ENCODE measurements around the gene PKP3.

Gene PKP3

GRCh38 chr11:440065-441042, 46.3 kb downstream of the PKP3 start:
- Histone ChIP-seq H4K20me1 (ENCODE audit: low read depth, low read length) (no peaks in the 10 kb centered on the region), H3K27me3 (ENCODE audit: low read length) (no peaks in the 10 kb centered on the region), H3K79me2 (ENCODE audit: insufficient read depth, low read length) (no peaks in the 10 kb centered on the region), H3K4me2 (ENCODE audit: low read depth, low read length, poor library complexity, severe bottlenecking) (no peak overlapping the region), H3K9ac (ENCODE audit: low read length) (no peak overlapping the region; the same call in 1 of the 2 replicates), H3K36me3 (ENCODE audit: low read length) (no peaks in the 10 kb centered on the region), H3F3A (ENCODE audit: insufficient read depth) (peaks cover 4% of the 10 kb centered on the region; the same call in 1 of the 2 replicates), H3K4me3 (ENCODE audit: insufficient read depth, low read length, poor library complexity, severe bottlenecking) (no peak overlapping the region), H3K9me2 (replicated peaks; ENCODE audit: insufficient read depth, low read length) (no peaks in the 10 kb centered on the region), H3K27ac (ENCODE audit: low read depth, low read length) (no peak overlapping the region), H3K9me3 (ENCODE audit: insufficient read depth, low read length) (no peaks in the 10 kb centered on the region), H2AFZ (ENCODE audit: low read depth, low read length, severe bottlenecking) (no peak overlapping the region)
- TF ChIP-seq CTCF (IDR thresholded peaks at IDR 0.05; ENCODE audit: insufficient read depth, low read length, poor library complexity, severe bottlenecking) (no peak), EZH2phosphoT487 (conservative IDR thresholded peaks at IDR 0.05; ENCODE audit: low read length) (no peak)

- H3K79me2 ChIP-seq (ENCODE audit: insufficient read depth, low read length): no peaks in the 10 kb centered on the region
- H3K9me2 ChIP-seq (replicated peaks; ENCODE audit: insufficient read depth, low read length): no peaks in the 10 kb centered on the region
- peak overlapping the region; percentile 57 for H3K4me2 ChIP-seq (ENCODE audit: low read depth, low read length, poor library complexity, severe bottlenecking)
- TF ChIP-seq CTCF (IDR thresholded peaks at IDR 0.05; ENCODE audit: insufficient read depth, low read length, poor library complexity, severe bottlenecking) (no peak), EZH2phosphoT487 (conservative IDR thresholded peaks at IDR 0.05; ENCODE audit: low read length) (no peak)
- no peak overlapping the region for H2AFZ ChIP-seq (ENCODE audit: low read depth, low read length, severe bottlenecking)
- no peak overlapping the region for H3K27ac ChIP-seq (ENCODE audit: low read depth, low read length)
- no peaks in the 10 kb centered on the region for H4K20me1 ChIP-seq (ENCODE audit: low read depth, low read length)
- H3K9me3 ChIP-seq (ENCODE audit: insufficient read depth, low read length): no peaks in the 10 kb centered on the region
- peak overlapping the region; percentile 44 for H3K4me3 ChIP-seq (ENCODE audit: insufficient read depth, low read length, poor library complexity, severe bottlenecking)
- H3K9ac ChIP-seq (ENCODE audit: low read length): peak overlapping the region; percentile 54
- H3K36me3 ChIP-seq (ENCODE audit: low read length): no peaks in the 10 kb centered on the region
- H3K27me3 ChIP-seq (ENCODE audit: low read length): no peaks in the 10 kb centered on the region
- peaks cover 8% of the 10 kb centered on the region; the same call in 1 of the 2 replicates for H3F3A ChIP-seq (ENCODE audit: insufficient read depth)
These were observed 47.0 kb downstream of the PKP3 start for GRCh38 chr11:441043-441417.

GRCh38 chr11:441418-442274, 47.6 kb downstream of the PKP3 start, which contains the start of gene ANO9:
Gene ANO9, minus strand, starts transcription at chr11:442011. Its CDS starts 85 bp downstream, at chr11:441926.
- no peaks in the 10 kb centered on the region for H3K27me3 ChIP-seq (ENCODE audit: low read length)
- H3F3A ChIP-seq (ENCODE audit: insufficient read depth): peaks cover 8% of the 10 kb centered on the region; the same call in 1 of the 2 replicates
- H2AFZ ChIP-seq (ENCODE audit: low read depth, low read length, severe bottlenecking): peak within 1 kb of the TSS; percentile 14
- H3K4me3 ChIP-seq (ENCODE audit: insufficient read depth, low read length, poor library complexity, severe bottlenecking): peak within 1 kb of the TSS; percentile 44
- TF ChIP-seq CTCF (IDR thresholded peaks at IDR 0.05; ENCODE audit: insufficient read depth, low read length, poor library complexity, severe bottlenecking) (no peak), EZH2phosphoT487 (conservative IDR thresholded peaks at IDR 0.05; ENCODE audit: low read length) (no peak)
- H3K4me2 ChIP-seq (ENCODE audit: low read depth, low read length, poor library complexity, severe bottlenecking): peak within 1 kb of the TSS; percentile 57
- H3K27ac ChIP-seq (ENCODE audit: low read depth, low read length): no peak within 1 kb of the TSS
- no peaks in the 10 kb centered on the region for H4K20me1 ChIP-seq (ENCODE audit: low read depth, low read length)
- H3K9ac ChIP-seq (ENCODE audit: low read length): peak within 1 kb of the TSS; percentile 54
- H3K79me2 ChIP-seq (ENCODE audit: insufficient read depth, low read length): no peaks in the 10 kb centered on the region
- no peaks in the 10 kb centered on the region for H3K9me3 ChIP-seq (ENCODE audit: insufficient read depth, low read length)
- no peaks in the 10 kb centered on the region for H3K9me2 ChIP-seq (replicated peaks; ENCODE audit: insufficient read depth, low read length)
- no peaks in the 10 kb centered on the region for H3K36me3 ChIP-seq (ENCODE audit: low read length)

All from SU-DHL-6 (cell line).